CD4-positive, alpha-beta T cell treated with Interleukin-12 subunit alpha and Interleukin-12 subunit beta, for 1 hour (primary cell): ENCODE results near the gene EEFSEC.

ENCODE experiments used
- DNase-seq: peaks from one replicate; pipeline ENCODE4 v3.0.0-alpha.2; 2020

The EEFSEC gene

GRCh38 chr3:128456776-128457715, 303.8 kb downstream of the EEFSEC start:
- no peak for DNase-seq

- no peak for DNase-seq
Measured at GRCh38 chr3:128457937-128458336, 304.7 kb downstream of the EEFSEC start.
